ENCODE measurements around the gene TCAF2.
"Not testable (repeated sequence)": the region's sequence is repeated elsewhere in the genome, so short reads cannot be mapped to it uniquely, and the experiment has no call there.

Gene TCAF2

DNA sequence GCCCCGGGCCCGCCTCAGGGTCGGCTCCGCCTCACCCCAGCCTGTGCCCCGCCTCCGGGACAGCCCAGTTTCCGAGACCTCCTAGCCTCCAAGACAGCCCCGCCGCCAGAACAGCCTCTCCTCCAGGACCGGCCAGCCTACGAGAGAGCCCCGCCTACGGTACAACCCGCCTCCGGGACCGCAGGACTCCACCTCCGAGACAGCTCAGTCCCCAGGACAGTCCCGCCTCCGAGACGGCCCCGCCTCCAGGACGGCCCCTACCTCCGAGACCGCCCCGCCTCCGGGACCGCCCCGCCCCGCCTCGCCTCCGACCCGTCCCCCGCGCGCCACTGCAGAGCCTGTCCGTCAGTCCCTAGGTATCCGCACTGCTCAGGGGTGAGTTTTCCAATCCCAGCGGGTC is at the start of gene TCAF2:
TSS of gene TCAF2 (plus strand) at position 329 of the 400 bp plus-strand sequence.
- peak; percentile 77 for DNase-seq

DNA sequence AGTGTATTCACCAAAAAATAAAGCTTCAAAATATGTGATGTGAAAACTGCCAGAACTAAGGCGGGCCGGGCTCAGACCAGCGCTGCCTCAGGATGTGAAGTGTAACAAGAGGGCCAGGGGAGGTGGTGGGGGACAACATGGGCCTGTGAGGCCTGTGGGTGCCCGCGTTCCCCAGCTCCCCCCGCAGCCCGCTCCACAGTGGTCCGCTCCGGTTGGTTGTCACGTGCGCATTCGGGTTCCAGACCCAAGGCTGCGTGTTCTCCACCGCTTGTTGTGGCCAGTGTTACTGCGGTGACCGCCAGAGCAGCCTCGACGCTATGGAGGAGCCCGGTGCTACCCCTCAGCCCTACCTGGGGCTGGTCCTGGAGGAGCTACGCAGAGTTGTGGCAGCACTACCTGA is 49.3 kb upstream of the TCAF2 start, which contains the start of gene CTAGE15:
TSS of gene CTAGE15 (plus strand) at position 301 of the 400 bp plus-strand sequence. CDS start at position 318, 17 bp downstream.
- DNase-seq = not testable (repeated sequence)

GRCh38 chr7:143588183-143588582 is 32.6 kb upstream of the TCAF2 start:
- not testable (repeated sequence) for DNase-seq

- DNase-seq = not testable (repeated sequence)
Measured at GRCh38 chr7:143589897-143590296, 30.9 kb upstream of the TCAF2 start.

- not testable (repeated sequence) for DNase-seq
Measured at GRCh38 chr7:143598086-143598485, 22.7 kb upstream of the TCAF2 start.

GRCh38 chr7:143603549-143603948 is 17.2 kb upstream of the TCAF2 start:
- DNase-seq = not testable (repeated sequence)

- not testable (repeated sequence) for DNase-seq
Measured at GRCh38 chr7:143606088-143606487, 14.7 kb upstream of the TCAF2 start.

DNA sequence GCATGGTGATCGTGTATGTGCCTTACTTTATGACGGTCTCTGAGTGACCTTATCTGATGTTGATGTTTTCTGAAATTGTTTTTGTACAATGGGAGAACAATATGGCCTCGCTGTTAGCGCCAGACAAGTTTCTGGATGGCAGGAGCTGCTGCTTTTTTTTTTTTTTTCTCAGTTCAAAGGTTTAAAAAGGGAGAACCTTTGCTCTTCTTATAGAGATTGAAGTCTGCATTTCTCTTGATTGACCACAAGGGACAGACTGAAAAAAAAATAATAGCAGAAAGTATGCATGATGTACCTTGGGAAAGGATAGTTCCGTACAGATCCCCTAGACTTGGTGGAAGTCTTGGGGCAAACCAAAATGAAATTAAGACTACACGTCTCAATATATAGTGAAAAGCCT is 5.2 kb upstream of the TCAF2 start:
- DNase-seq = not testable (repeated sequence)

DNA sequence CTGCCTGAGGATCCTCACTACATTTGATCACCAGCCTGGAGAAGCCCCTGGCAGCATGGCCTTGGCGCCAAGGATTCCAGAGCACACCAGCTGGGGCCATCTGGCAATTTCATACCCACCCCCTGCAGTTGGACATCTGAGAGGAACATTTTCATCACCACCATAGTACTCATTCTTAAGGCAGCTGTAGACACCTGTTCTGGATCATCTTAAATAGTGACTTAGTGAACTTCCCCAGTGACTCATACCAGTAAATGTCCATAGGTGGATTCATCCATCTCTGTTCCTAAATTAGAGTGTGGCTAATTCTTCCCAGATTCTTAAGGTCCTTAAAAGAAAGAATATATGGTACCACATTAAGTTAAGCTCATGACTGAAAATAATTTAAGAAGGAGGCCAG is 3.6 kb upstream of the TCAF2 start:
- DNase-seq = not testable (repeated sequence)

GRCh38 chr7:143620058-143620457 is 716 bp upstream of the TCAF2 start:
- DNase-seq = not testable (repeated sequence)

DNA sequence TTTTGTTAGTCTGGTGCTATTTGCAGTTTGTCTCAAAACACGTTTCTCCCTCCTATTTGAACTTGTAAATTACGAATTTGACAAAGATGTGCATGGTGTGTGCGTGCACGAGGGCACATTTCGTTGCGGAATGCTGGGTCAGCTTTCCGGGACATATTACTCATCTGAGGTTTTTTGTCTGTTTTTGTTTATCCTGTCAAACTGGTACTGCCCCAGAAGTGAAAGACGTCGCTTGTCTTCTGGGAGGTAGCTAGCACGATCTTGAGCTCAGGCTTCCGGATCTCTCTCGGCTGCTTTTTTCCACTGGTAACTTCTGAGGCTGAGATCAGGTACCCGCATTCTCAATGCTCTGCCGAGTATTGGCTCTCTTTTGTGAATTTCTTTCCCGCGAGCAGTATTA is 401 bp downstream of the TCAF2 start:
- not testable (repeated sequence) for DNase-seq

GRCh38 chr7:143622130-143622529 is 1.4 kb downstream of the TCAF2 start:
- DNase-seq = not testable (repeated sequence)

GRCh38 chr7:143630653-143631052 is 9.9 kb downstream of the TCAF2 start:
- DNase-seq = not testable (repeated sequence)

DNA sequence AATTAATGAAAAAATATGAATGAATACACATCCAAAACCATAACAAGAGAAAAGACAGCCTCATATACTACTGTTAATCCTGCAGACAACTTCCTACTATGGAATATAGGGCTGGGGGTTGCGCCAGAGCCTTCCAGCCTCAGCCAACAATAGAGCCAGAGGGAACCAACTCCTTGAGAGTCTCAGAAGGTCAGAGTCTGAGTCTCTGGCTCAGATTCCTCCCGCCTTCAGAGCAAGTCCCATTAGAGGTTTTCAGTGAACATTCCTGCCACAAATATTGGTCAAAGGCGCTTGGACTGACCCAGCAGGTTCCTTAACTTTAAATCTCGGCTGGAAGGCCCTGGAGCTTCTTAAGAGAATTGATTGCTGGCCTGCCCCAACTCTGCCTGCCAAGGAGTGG is 11.7 kb downstream of the TCAF2 start:
- DNase-seq = not testable (repeated sequence)

DNA sequence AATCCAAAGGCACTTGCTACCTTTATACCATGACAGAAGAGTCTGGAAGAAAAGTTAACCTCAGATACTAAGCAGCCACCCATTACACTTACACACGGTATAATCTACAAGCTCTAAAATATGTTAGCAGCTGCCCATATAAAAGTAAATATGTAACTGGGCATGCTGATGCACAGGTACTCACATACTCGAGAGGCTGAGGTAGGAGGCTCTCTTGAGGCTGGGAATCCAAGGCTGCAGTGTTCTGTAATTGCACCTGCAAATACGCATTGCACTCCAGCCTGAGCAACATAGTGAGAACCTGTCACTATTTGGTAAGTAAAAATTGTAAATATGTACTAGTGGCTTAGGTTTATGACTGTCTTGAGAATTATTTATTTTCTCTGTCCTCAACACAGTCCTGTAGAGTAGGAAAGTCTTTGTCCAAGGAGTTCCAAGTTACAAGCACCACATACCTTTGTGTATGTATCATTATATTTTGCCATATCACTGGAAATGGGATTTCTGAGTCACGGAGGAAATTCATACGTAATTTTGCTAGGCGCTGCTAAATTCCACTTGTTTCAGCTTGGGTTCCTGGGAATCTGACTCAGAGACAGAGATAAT is 12.3 kb downstream of the TCAF2 start:
- not testable (repeated sequence) for DNase-seq

DNA sequence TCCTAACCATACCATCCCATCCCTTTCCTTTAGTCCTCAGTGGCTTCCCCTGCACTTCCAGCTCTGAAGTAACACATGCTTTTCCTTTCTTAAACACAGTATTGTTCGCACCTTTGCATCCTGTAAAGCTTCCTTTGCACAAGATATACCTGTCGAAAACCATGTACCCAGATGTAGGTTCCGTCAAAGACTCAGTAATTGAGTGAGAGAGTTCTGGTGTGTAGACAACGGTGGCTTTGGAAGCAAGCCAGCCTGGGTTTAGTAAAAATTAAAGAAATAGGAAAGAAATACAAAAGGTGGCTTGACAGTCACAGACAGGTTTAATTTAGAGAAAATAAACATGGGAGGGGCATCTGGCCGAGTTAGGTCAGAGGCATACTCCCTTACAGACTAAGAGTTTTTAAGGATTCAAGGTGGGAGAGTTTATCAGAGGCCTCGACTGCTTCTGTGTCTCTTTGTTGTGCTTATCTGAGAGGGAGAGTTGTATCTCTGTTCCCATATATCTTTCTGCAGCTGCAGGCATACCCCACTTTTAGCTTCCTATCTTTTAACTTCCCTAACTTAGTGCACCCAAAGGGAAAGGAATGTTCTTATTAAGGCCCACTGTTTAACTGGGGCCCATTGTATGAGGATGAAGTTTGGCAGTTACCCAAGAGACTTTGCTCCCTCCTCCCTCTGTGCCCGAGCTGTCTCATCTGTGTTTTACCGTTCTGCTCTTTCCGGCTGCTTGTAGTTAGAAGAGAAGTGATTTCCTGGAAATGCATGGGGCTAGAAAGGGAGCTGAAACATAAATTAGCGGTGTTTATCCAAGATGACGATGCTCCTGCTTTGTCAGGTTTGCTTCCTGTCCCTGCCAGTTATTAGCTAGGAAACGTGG is 14.8 kb downstream of the TCAF2 start:
- DNase-seq = not testable (repeated sequence)

- not testable (repeated sequence) for DNase-seq
Measured at GRCh38 chr7:143639372-143639771, 18.6 kb downstream of the TCAF2 start.

DNA sequence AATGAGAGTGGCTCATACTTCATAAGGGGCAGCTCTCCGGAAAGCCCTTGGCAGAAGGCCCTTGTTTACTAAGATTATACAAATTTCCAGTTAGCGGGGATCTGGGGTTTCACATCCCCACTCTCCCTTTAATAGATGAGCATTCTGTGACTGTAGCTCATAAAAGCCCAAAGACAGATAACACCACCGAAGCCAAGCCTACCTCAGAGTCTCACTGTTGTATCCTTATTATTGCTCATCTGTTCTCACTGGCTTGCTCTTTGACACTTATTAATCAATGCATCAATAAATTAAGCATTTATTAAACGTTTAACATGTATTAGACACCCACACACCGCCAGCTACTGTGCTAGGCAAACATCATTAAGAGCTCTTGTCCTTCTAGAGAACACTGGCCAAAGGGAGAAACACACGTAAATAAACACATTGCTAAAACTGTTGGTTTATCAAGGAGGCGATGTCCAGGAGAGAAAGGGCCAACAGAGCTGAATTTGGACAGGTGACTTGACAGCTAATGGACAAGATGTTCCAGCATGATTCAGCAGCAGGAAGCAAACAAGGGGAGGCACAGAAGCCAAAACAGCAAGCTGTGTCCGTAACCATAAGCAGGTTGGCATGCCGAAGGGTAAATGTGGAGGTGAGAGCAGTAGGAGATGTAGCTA is 19.9 kb downstream of the TCAF2 start:
- not testable (repeated sequence) for DNase-seq

DNA sequence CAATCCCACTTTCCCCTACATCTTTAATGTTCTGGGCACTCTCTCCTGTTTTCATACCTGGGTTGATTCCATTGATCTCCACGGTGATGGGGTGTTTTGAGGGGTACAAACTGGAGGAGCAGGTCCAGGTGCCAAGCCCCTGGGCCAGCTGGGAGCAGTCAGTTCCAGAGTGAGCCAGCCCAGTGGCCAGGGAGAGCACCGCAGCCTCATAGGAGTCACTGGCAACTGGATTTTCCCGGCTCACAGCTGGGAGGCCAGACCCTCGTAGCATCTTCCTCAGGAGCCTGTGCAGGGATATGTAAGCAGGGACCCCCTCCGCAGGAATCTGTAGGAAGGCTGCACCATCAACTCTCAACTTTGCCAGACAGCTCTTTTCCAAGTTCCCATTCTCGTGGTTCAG is 25.8 kb downstream of the TCAF2 start:
- not testable (repeated sequence) for DNase-seq

DNA sequence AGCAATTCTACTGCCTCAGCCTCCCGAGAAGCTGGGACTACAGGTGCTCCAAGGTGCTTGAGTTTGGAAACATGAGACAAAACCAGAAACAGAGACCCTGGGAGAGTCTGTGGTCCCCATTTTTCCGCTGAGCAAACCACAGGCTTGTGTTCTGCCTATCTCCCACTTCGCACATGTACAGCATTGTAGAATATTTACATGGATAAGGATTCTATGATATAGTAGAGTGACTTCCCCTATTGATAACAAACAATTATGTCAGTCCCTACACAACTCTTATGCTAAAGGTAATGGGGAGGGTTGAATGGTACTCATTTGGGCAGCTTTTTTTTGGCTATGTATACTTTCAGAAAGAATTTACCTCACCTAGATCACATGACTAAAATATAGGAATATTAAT is 29.1 kb downstream of the TCAF2 start:
- DNase-seq = not testable (repeated sequence)

- not testable (repeated sequence) for DNase-seq
Measured at GRCh38 chr7:143650447-143650846, 29.7 kb downstream of the TCAF2 start.

Measured in stimulated activated CD4-positive, alpha-beta T cell treated with anti-CD3 and anti-CD28 coated beads, Interleukin-15, amount 100 ng/mL, for 24 hours (primary cell).